GM12874 (cell line): ENCODE results near the gene BEST3.

Experiments
- CTCF ChIP-seq: IDR thresholded peaks from 2 replicates; pipeline ENCODE4 v1.5.1; 2011; ENCODE audit warnings: low read depth, mild to moderate bottlenecking, control low read depth, low read length, moderate library complexity; ENCODE audit not compliant: insufficient read depth

BEST3 gene

GRCh38 chr12:69613351-69613750 lies 85.8 kb downstream of the BEST3 start:
- no peak for TF ChIP-seq CTCF

GRCh38 chr12:69610729-69611128 lies 88.4 kb downstream of the BEST3 start, which contains the start of gene LRRC10:
LRRC10 (minus strand) TSS chr12:69610907; CDS start chr12:69610838, 69 bp downstream.
- no peak for TF ChIP-seq CTCF

GRCh38 chr12:69610126-69610525 lies 89.0 kb downstream of the BEST3 start:
- no peak for TF ChIP-seq CTCF

- no peak for TF ChIP-seq CTCF
Measured at GRCh38 chr12:69608114-69608513, 91.0 kb downstream of the BEST3 start.
